NT2/D1 (cell line): Measurements from ENCODE around the gene CNKSR3.

Experiments used
- SUZ12 ChIP-seq: IDR thresholded peaks from 2 replicates; pipeline ENCODE4 v1.6.1; 2011; ENCODE audit not compliant: insufficient read length, insufficient read depth; ENCODE audit errors: extremely low read depth
- YY1 ChIP-seq: IDR thresholded peaks from 2 replicates; pipeline ENCODE4 v1.6.1; 2011; ENCODE audit not compliant: insufficient read length, insufficient read depth
- ZNF274 ChIP-seq: IDR thresholded peaks from 2 replicates; pipeline ENCODE4 v1.6.1; 2011; ENCODE audit warnings: mild to moderate bottlenecking, low read depth, low read length

DNA sequence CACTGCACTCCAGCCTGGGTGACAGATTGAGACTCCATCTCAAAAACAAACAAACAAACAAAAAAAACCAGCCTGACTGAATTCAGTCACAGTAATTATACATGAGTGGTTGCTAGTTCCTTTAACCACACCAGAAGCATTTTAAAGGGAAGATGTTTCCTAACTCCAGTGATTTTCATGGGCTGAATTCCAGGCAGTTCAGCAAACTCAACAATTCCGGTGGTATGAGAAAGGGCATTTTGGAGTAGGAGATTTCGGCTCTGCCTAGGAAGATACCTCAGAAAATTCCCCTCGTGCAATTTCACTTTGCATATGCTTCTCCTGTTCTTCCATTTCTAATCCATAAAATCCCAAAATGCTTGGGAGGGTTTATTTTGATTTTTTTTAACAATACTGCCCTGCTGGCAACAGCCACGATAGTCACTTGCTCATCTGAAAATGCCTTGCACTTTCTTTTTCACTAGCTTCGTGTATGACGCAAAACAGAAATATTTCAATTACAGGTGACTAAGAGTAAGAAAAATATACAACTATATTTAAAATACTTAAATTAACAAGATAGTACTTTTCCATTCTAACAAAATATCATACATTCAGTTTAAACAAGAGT, 105.6 kb downstream of the CNKSR3 start:
- no peak for TF ChIP-seq YY1
- no peak for TF ChIP-seq ZNF274
- TF ChIP-seq SUZ12, result no peak
